GM12892 (cell line): ENCODE measurements around the gene FBXL2.

ENCODE experiments used
- DNase-seq: peaks from one replicate; pipeline ENCODE4 v3.0.0; 2011; ENCODE audit not compliant: insufficient read length
- FAIRE-seq: peaks from 2 replicates; lab custom pipeline; 2011; peaks lifted over from hg19 to GRCh38; lab: Jason Lieb, UNC
- POLR2A ChIP-seq: IDR thresholded peaks from 2 replicates; pipeline ENCODE4 v1.6.1; 2011; ENCODE audit warnings: low read depth, low read length, control low read depth
- POLR2AphosphoS5 ChIP-seq: IDR thresholded peaks from 2 replicates; pipeline ENCODE4 v1.6.1; 2011; ENCODE audit warnings: low read depth, low read length, control low read depth
- TAF1 ChIP-seq: IDR thresholded peaks from 2 replicates; pipeline ENCODE4 v1.6.1; 2011; ENCODE audit warnings: low read depth, mild to moderate bottlenecking, control low read depth, low read length, borderline replicate concordance

Gene FBXL2

GRCh38 chr3:33271324-33271723 is 5.9 kb upstream of the FBXL2 start:
- FAIRE-seq (no peak), DNase-seq (no peak)
- TF ChIP-seq POLR2A, result no peak
- TF ChIP-seq POLR2AphosphoS5, result no peak
- TF ChIP-seq TAF1, result no peak

GRCh38 chr3:33273628-33274027 is 3.6 kb upstream of the FBXL2 start:
- DNase-seq (no peak), FAIRE-seq (no peak)
- no peak for TF ChIP-seq POLR2AphosphoS5
- no peak for TF ChIP-seq POLR2A
- no peak for TF ChIP-seq TAF1

GRCh38 chr3:33278163-33278562 is 921 bp downstream of the FBXL2 start:
- TF ChIP-seq POLR2AphosphoS5 (no peak), POLR2A (no peak), TAF1 (no peak)
- DNase-seq (no peak), FAIRE-seq (no peak)

GRCh38 chr3:33287672-33288282 is 10.5 kb downstream of the FBXL2 start:
- FAIRE-seq (no peak), DNase-seq (no peak)
- no peak for TF ChIP-seq TAF1
- no peak for TF ChIP-seq POLR2A
- TF ChIP-seq POLR2AphosphoS5, result no peak

GRCh38 chr3:33299395-33300081 is 22.3 kb downstream of the FBXL2 start:
- FAIRE-seq (no peak), DNase-seq (no peak)
- TF ChIP-seq POLR2A (no peak), TAF1 (no peak), POLR2AphosphoS5 (no peak)

- no peak for DNase-seq
- TF ChIP-seq POLR2AphosphoS5 (no peak), TAF1 (no peak), POLR2A (no peak)
- no peak for FAIRE-seq
Observed at GRCh38 chr3:33312361-33312760, 35.1 kb downstream of the FBXL2 start.

- TF ChIP-seq TAF1, result no peak
- TF ChIP-seq POLR2AphosphoS5, result no peak
- TF ChIP-seq POLR2A, result no peak
- FAIRE-seq (no peak), DNase-seq (no peak)
Observed at GRCh38 chr3:33313331-33313730, 36.1 kb downstream of the FBXL2 start.

- no peak for FAIRE-seq
- DNase-seq, result no peak
- TF ChIP-seq TAF1, result no peak
- TF ChIP-seq POLR2A, result no peak
- no peak for TF ChIP-seq POLR2AphosphoS5
Observed at GRCh38 chr3:33314993-33315392, 37.8 kb downstream of the FBXL2 start.

- no peak for DNase-seq
- TF ChIP-seq TAF1 (no peak), POLR2AphosphoS5 (no peak), POLR2A (no peak)
- no peak for FAIRE-seq
Observed at GRCh38 chr3:33315826-33316225, 38.6 kb downstream of the FBXL2 start.

GRCh38 chr3:33317963-33318709 is 40.9 kb downstream of the FBXL2 start:
- DNase-seq (no peak), FAIRE-seq (no peak)
- no peak for TF ChIP-seq POLR2AphosphoS5
- no peak for TF ChIP-seq POLR2A
- TF ChIP-seq TAF1, result no peak

GRCh38 chr3:33318710-33319380 is 41.6 kb downstream of the FBXL2 start:
- DNase-seq (no peak), FAIRE-seq (no peak)
- TF ChIP-seq POLR2AphosphoS5, result no peak
- no peak for TF ChIP-seq TAF1
- TF ChIP-seq POLR2A, result no peak

- FAIRE-seq, result no peak
- DNase-seq, result no peak
- no peak for TF ChIP-seq TAF1
- no peak for TF ChIP-seq POLR2A
- no peak for TF ChIP-seq POLR2AphosphoS5
Observed at GRCh38 chr3:33322412-33322811, 45.2 kb downstream of the FBXL2 start.
